Mucosa of descending colon (tissue), 3 donors: ENCODE results near the gene ZNF846. TPM values are rescaled to one million over a fixed set of nuclear protein-coding genes. Genes with fewer than 3 reads are reported as not detected.
A peak's percentile ranks its signal among the peaks of the same experiment; 100 is the strongest.

Experiments used
- ATAC-seq: fragments of 200-7000 bp; cut with Tn5 transposase; one replicate; pipeline ENCODE4 v1.9.1; 2020; ENCODE audit warnings: mild to moderate bottlenecking, moderate library complexity
- DNase-seq, 3 donors: peaks; one replicate each; pipeline ENCODE4 v3.0.0-alpha.2; 2020
- H3K36me3 ChIP-seq: fragments of 200-600 bp; one replicate; pipeline ENCODE4 v1.8.0; 2021; ENCODE audit warnings: low read depth, mild to moderate bottlenecking
- H3K4me1 ChIP-seq: fragments of 200-600 bp; one replicate; pipeline ENCODE4 v1.8.0; 2021; ENCODE audit warnings: low read depth, mild to moderate bottlenecking
- H3K4me3 ChIP-seq: fragments of 200-600 bp; one replicate; pipeline ENCODE4 v1.8.0; 2021; ENCODE audit warnings: mild to moderate bottlenecking
- H3K9me3 ChIP-seq: fragments of 200-600 bp; one replicate; pipeline ENCODE4 v1.8.0; 2021; ENCODE audit warnings: mild to moderate bottlenecking
- CTCF ChIP-seq: fragments of 200-600 bp; IDR thresholded peaks from one replicate; pipeline ENCODE4 v1.8.0; 2022; ENCODE audit warnings: antibody characterized with exemption, mild to moderate bottlenecking
- intact Hi-C, 2 donors: fragments of 100-400 bp; cut with DNase I in 1 of 2; cut with micrococcal nuclease in 1 of 2; formaldehyde crosslinking; loops; one replicate each; pipeline versions ENCODE4 v1.11.0 to v1.11.1; 2022; cut with DNase I, micrococcal nuclease
- total RNA-seq, 3 donors: library from RNA; stranded (reverse); fragmentation: NEBNext Ultra II Directional in 2 of 3; extraction: Animal tissue kit (Norgen Biotek cat#: 25700) in 2 of 3; gene quantifications; one replicate each; pipeline versions ENCODE4 v1.2.1 to v1.2.4, GENCODE V29; 2021 to 2023
- donor health status: DM: no; HTN: no; CAD: no; lungs with moderate emphysema.
- donor health status: DM: no; HTN: no; CAD: no.
- donor health status: DM: no; HTN: yes; CAD: no.

Gene ZNF846
- total RNA-seq, 3 donors from 2014 or later, result 13.4 to 22.1 (median 20.2) TPM

GRCh38 chr19:9801976-9802375, 33.4 kb upstream of the ZNF846 start:
- H3K4me1 ChIP-seq, result no peaks in the 10 kb centered on the region
- H3K9me3 ChIP-seq, result no peaks in the 10 kb centered on the region
- H3K4me3 ChIP-seq, result no peak overlapping the region
- TF ChIP-seq CTCF, result no peak
- ATAC-seq (no peak), DNase-seq (no peak)
- intact Hi-C loops, result no loop called here
- no peaks in the 10 kb centered on the region for H3K36me3 ChIP-seq

- Histone ChIP-seq H3K9me3 (no peaks in the 10 kb centered on the region), H3K4me3 (no peak overlapping the region), H3K36me3 (no peaks in the 10 kb centered on the region), H3K4me1 (no peaks in the 10 kb centered on the region)
- TF ChIP-seq CTCF, result no peak
- intact Hi-C loops, result loop anchor here (5.0 to 10.0 kb wide), 3 partner anchors 174 to 594 kb away; partner anchors contain the start of gene ZNF561 (in 2 of the 2)
- ATAC-seq (no peak), DNase-seq (no peak)
These were observed 30.6 kb upstream of the ZNF846 start for GRCh38 chr19:9799162-9799561.

GRCh38 chr19:9797871-9798270, 29.3 kb upstream of the ZNF846 start:
- no peaks in the 10 kb centered on the region for H3K4me1 ChIP-seq
- H3K36me3 ChIP-seq, result no peaks in the 10 kb centered on the region
- ATAC-seq (no peak), DNase-seq (no peak)
- H3K9me3 ChIP-seq, result no peaks in the 10 kb centered on the region
- no peak overlapping the region for H3K4me3 ChIP-seq
- intact Hi-C loops, result loop anchor here (5.0 to 10.0 kb wide), 3 partner anchors 173 to 593 kb away; partner anchors contain the start of gene ZNF561 (in 2 of the 2)
- no peak for TF ChIP-seq CTCF

- TF ChIP-seq CTCF, result peak; percentile 60
- DNase-seq (peak; percentile 74 to 95 (median 88)), ATAC-seq (peak; percentile 57)
- Histone ChIP-seq H3K4me1 (peaks cover 2% of the 10 kb centered on the region), H3K4me3 (no peak overlapping the region), H3K9me3 (no peaks in the 10 kb centered on the region), H3K36me3 (no peaks in the 10 kb centered on the region)
- intact Hi-C loops, result loop anchor here (5.0 to 10.0 kb wide), 3 partner anchors 171 to 591 kb away; partner anchors contain the start of gene ZNF561 (in 2 of the 2)
These were observed 27.7 kb upstream of the ZNF846 start for GRCh38 chr19:9796113-9796773.

GRCh38 chr19:9793071-9793591, 24.6 kb upstream of the ZNF846 start:
- intact Hi-C loops, result loop anchor here in 1 of 2 donors (10.0 kb wide), 2 partner anchors 168 to 588 kb away; partner anchors contain the start of gene ZNF561
- DNase-seq, result peak in 1 of 3 donors; percentile 68
- ATAC-seq, result peak; percentile 4
- H3K4me1 ChIP-seq, result peaks cover 4% of the 10 kb centered on the region
- peak overlapping the region; percentile 28 for H3K4me3 ChIP-seq
- no peak for TF ChIP-seq CTCF
- no peaks in the 10 kb centered on the region for H3K36me3 ChIP-seq
- H3K9me3 ChIP-seq, result no peaks in the 10 kb centered on the region
